Motor neuron (in vitro differentiated cells): ENCODE measurements around the gene ABL1. TPM values are rescaled to one million over a fixed set of nuclear protein-coding genes. Genes with fewer than 3 reads are reported as not detected.
"Not testable (repeated sequence)": the region's sequence is repeated elsewhere in the genome, so short reads cannot be mapped to it uniquely, and the experiment has no call there.

Source experiments
- ATAC-seq, 8 experiments: fragments of 200-7000 bp; cut with Tn5 transposase; replicated peaks in 6 of 8; 2 replicates each; pipeline ENCODE4 v1.8.0; 2021; ENCODE audit warnings: mild to moderate bottlenecking in 8 of 8, moderate library complexity in 8 of 8
- H3K27ac ChIP-seq, 2 donors: fragments of 250-450 bp; sonication (Bioruptor Pico); 2 replicates each; pipeline ENCODE4 v1.9.0; 2021; ENCODE audit warnings: antibody characterized with exemption in 2 of 2, mild to moderate bottlenecking in 2 of 2, moderate library complexity in 1 of 2
- H3K4me1 ChIP-seq, 2 donors: fragments of 250-450 bp; sonication (Bioruptor Pico); replicated peaks in 1 of 2; 2 replicates each; pipeline ENCODE4 v1.6.1; 2021; ENCODE audit warnings: antibody characterized with exemption in 2 of 2, mild to moderate bottlenecking in 2 of 2, moderate library complexity in 1 of 2
- H3K4me3 ChIP-seq, 5 donors: fragments of 250-450 bp; sonication (Bioruptor Pico); 2 replicates each; pipeline ENCODE4 v1.9.0; 2021; ENCODE audit warnings: antibody characterized with exemption in 5 of 5, mild to moderate bottlenecking in 5 of 5, moderate library complexity in 4 of 5
- WGBS, 10 experiments: fragments of 450-650 bp; shearing (Covaris generic); methylation state at CpG; one replicate each; pipeline ENCODE4 v1.0.0; 2022; 5-methylcytosine and 5-hydroxymethylcytosine counted together
- in situ Hi-C, 9 experiments: fragments of 400-800 bp; cut with MboI; loops; one replicate each; pipeline ENCODE4 v1.15.0; 2021; ENCODE audit warnings: low sequenced_read_pairs in 9 of 9, low pct_unique_long_range_greater_than_20kb in 2 of 9; ENCODE audit not compliant: unreplicated experiment in 9 of 9
- total RNA-seq, 8 experiments: library from RNA; unstranded; fragments of 300-600 nt; gene quantifications; 2 replicates each; pipeline versions ENCODE4 v1.2.3 to v1.2.4, GENCODE V29; 2022

The ABL1 gene
- total RNA-seq, 8 experiments from 2014 or later = 20.7 to 68.1 (median 33.2) TPM

- H3K4me1 ChIP-seq = peaks cover 41 to 44% of the 10 kb centered on the region in 2 donors
- peak overlapping the region in 1 of 2 donors; percentile 57 for H3K27ac ChIP-seq
- ATAC-seq = peak in 5 of 8 experiments; percentile 7 to 53 (median 28)
- H3K4me3 ChIP-seq = no peak overlapping the region
- in situ Hi-C loops = loop anchor here in 2 of 9 experiments (25.0 kb wide), 1 partner anchor 134 kb away; no protein-coding TSS in a partner anchor
- WGBS, 10 experiments = 4 to 72% (median 42%) methylated on average over 1 to 12 of the region's 12 CpGs
These were observed 11.6 kb downstream of the ABL1 start for GRCh38 chr9:130846487-130847305.

DNA sequence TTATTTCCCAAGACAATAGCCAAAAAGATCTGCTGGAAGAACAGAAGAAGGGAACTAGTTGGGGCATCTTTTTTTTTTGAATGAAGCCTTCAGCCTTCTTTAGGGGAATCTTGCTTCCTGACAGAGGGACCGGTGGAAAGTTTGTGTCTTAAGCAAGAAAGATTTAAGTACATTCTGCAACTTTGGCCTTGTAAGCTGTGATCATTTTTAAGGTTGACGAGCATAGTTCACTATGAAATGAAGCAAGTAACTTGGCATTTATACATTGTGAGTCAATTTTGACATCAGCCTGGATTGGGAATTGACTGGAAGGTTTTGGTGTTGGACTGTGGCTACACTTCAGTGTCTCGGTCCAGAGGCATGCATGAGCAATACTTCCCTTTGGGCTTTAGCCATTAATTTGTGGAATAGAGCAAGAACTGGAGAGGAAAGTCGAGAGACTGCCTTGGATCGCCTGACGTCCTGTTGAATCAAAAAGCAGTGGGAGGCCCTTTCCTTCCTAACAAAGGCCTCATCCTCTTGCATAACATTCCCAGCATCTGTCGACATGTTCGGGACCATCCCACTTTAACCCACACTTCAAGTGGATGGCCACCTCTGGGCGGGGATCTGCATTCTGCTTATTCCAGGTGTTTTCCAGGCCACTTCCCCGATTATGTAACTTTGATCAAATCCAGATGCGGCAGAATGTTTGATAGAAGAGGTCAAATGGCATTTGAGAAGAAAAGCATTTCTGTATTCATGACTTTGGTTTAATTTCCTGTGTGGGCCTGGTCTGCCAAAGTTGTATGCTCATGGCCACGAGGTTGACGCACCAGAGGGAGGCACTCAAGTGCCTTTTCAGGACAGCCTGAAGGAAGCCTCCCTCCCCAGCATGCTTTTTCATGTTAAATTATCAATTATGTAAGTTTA, 12.5 kb downstream of the ABL1 start:
- WGBS, 10 experiments = 5 to 43% (median 35%) methylated on average over 2 to 9 of the region's 13 CpGs; no CpG with 5 or more reads in 2 of the 10 experiments
- H3K27ac ChIP-seq = peak overlapping the region; percentile 49 to 61
- H3K4me1 ChIP-seq = peaks cover 33 to 35% of the 10 kb centered on the region in 2 donors
- H3K4me3 ChIP-seq = no peak overlapping the region
- in situ Hi-C loops = loop anchor here in 2 of 9 experiments (25.0 kb wide), 1 partner anchor 135 kb away; no protein-coding TSS in a partner anchor
- peak; percentile 47 to 83 (median 68) for ATAC-seq

- in situ Hi-C loops = loop anchor here in 2 of 9 experiments (25.0 kb wide), 1 partner anchor 136 kb away; no protein-coding TSS in a partner anchor
- ATAC-seq, H3K4me3 ChIP-seq: not testable (repeated sequence)
- Histone ChIP-seq H3K4me1 (peaks cover 26 to 27% of the 10 kb centered on the region in 2 donors), H3K27ac (peak overlapping the region in 1 of 2 donors; percentile 49)
- WGBS, 10 experiments = 98 to 100% (median 100%) methylated on average over 1 to 8 of the region's 8 CpGs; no CpG with 5 or more reads in 3 of the 10 experiments
These were observed 13.5 kb downstream of the ABL1 start for GRCh38 chr9:130848514-130848913.

GRCh38 chr9:130849356-130849755, 14.3 kb downstream of the ABL1 start:
- Histone ChIP-seq H3K27ac (peak overlapping the region; percentile 57 to 59), H3K4me3 (no peak overlapping the region)
- WGBS, 10 experiments = 50 to 100% (median 78%) methylated on average over 1 to 9 of the region's 9 CpGs; no CpG with 5 or more reads in 1 of the 10 experiments

GRCh38 chr9:130852801-130853200, 17.7 kb downstream of the ABL1 start:
- Histone ChIP-seq H3K27ac (no peak overlapping the region), H3K4me1 (peaks cover 4 to 14% of the 10 kb centered on the region in 2 donors), H3K4me3 (no peak overlapping the region)
- ATAC-seq = no peak
- in situ Hi-C loops = loop anchor here in 5 of 9 experiments (25.0 kb wide), 4 partner anchors 90 to 184 kb away; no protein-coding TSS in a partner anchor
- WGBS, 10 experiments = 7 to 94% (median 80%) methylated on average over 2 to 7 of the region's 7 CpGs; no CpG with 5 or more reads in 1 of the 10 experiments

More at GRCh38 chr9:130849356-130849755, 14.3 kb downstream of the ABL1 start:
- H3K4me1 ChIP-seq = peaks cover 26 to 27% of the 10 kb centered on the region in 2 donors
- ATAC-seq = no peak
- in situ Hi-C loops = loop anchor here in 2 of 9 experiments (25.0 kb wide), 1 partner anchor 137 kb away; no protein-coding TSS in a partner anchor

DNA sequence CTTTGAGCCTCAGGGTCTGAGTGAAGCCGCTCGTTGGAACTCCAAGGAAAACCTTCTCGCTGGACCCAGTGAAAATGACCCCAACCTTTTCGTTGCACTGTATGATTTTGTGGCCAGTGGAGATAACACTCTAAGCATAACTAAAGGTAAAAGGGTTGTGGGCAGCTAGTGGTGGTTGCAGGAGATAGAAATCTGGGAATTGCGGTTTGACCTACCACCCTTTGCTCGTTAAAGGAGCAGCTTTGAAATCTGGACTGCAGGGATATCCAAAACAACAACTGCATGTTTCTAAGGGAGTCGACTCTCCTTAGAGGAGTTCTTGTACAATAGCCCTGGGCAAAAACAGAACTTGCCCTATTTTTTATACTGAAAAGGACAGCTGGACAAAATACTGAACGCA, 19.0 kb downstream of the ABL1 start:
- peak in 2 of 8 experiments; percentile 50 to 54 for ATAC-seq
- Histone ChIP-seq H3K27ac (peak overlapping the region; percentile 25 to 67), H3K4me1 (peaks cover 0 to 22% of the 10 kb centered on the region in 2 donors), H3K4me3 (no peak overlapping the region)
- in situ Hi-C loops = loop anchor here in 5 of 9 experiments (25.0 kb wide), 4 partner anchors 92 to 183 kb away; no protein-coding TSS in a partner anchor
- 75 to 100% (median 90%) methylated on average over 1 to 8 of the region's 8 CpGs; no CpG with 5 or more reads in 2 of the 10 experiments for WGBS, 10 experiments

DNA sequence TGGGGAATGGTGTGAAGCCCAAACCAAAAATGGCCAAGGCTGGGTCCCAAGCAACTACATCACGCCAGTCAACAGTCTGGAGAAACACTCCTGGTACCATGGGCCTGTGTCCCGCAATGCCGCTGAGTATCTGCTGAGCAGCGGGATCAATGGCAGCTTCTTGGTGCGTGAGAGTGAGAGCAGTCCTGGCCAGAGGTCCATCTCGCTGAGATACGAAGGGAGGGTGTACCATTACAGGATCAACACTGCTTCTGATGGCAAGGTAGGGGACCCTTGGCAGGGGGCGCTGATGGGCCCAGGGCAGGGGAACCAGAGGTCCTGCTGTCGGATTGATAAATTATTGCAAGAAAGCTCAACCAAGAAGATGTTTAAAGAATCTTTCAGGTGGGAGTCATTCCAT, 19.8 kb downstream of the ABL1 start:
- in situ Hi-C loops = loop anchor here in 5 of 9 experiments (25.0 kb wide), 4 partner anchors 93 to 182 kb away; no protein-coding TSS in a partner anchor
- Histone ChIP-seq H3K27ac (peak overlapping the region; percentile 51 to 55), H3K4me1 (peaks cover 0 to 18% of the 10 kb centered on the region in 2 donors), H3K4me3 (no peak overlapping the region)
- no peak for ATAC-seq
- 80 to 100% (median 100%) methylated on average over 1 to 7 of the region's 9 CpGs; no CpG with 5 or more reads in 2 of the 10 experiments for WGBS, 10 experiments

GRCh38 chr9:130856474-130856873, 21.4 kb downstream of the ABL1 start:
- H3K4me1 ChIP-seq = peaks cover 0 to 18% of the 10 kb centered on the region in 2 donors
- 66 to 100% (median 91%) methylated on average over 1 to 8 of the region's 8 CpGs; no CpG with 5 or more reads in 2 of the 10 experiments for WGBS, 10 experiments
- in situ Hi-C loops = loop anchor here in 5 of 9 experiments (25.0 kb wide), 4 partner anchors 94 to 181 kb away; no protein-coding TSS in a partner anchor
- peak overlapping the region in 1 of 2 donors; percentile 39 for H3K27ac ChIP-seq
- no peak overlapping the region for H3K4me3 ChIP-seq
- ATAC-seq = no peak

DNA sequence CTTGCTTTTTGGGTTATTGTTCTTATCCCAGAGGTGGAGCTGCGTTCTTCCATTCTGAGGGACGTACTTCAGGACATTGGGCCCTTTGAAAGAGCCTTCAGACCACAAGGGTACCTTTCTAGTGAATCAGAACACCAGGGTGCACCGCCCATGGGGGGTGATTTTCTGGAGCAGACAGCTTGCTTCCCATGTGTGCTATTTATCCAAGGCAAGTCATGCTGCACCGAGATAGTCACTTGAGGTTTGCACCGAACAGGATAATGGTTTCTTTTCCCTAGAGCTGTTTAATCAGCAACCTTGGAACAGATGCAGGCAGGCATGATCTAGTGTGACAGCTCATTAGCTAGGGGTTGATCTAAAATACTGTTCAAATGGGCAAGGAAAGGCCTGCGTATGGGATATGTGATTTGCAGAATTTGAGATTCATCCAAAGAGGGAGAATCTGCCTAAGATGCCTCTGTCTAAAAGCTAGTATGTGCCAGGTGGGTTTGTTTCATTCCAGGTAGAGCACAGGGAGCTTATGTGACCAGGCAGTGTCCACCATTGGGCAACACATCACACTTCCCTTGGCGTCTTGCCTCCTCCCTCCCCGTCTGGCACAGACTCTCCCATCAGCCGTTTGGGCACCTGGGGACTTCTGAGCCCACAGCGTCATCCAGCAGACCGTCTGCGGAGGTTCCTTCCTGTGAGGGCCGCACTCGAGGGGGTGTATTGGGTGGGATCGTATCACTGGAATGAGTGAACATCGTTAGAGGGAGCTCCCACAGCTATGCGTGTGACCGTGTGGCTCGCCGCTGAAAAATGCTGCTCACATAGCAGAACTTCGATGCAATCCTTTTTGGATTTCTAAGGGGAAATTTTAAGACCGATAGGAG, 23.0 kb downstream of the ABL1 start:
- H3K27ac ChIP-seq = peak overlapping the region; percentile 50 to 65
- no peak overlapping the region for H3K4me3 ChIP-seq
- H3K4me1 ChIP-seq = peaks cover 0 to 18% of the 10 kb centered on the region in 2 donors
- 30 to 100% (median 67%) methylated on average over 1 to 18 of the region's 22 CpGs for WGBS, 10 experiments
- in situ Hi-C loops = loop anchor here in 5 of 9 experiments (25.0 kb wide), 4 partner anchors 96 to 179 kb away; no protein-coding TSS in a partner anchor
- peak in 3 of 8 experiments; percentile 16 to 42 (median 23) for ATAC-seq

DNA sequence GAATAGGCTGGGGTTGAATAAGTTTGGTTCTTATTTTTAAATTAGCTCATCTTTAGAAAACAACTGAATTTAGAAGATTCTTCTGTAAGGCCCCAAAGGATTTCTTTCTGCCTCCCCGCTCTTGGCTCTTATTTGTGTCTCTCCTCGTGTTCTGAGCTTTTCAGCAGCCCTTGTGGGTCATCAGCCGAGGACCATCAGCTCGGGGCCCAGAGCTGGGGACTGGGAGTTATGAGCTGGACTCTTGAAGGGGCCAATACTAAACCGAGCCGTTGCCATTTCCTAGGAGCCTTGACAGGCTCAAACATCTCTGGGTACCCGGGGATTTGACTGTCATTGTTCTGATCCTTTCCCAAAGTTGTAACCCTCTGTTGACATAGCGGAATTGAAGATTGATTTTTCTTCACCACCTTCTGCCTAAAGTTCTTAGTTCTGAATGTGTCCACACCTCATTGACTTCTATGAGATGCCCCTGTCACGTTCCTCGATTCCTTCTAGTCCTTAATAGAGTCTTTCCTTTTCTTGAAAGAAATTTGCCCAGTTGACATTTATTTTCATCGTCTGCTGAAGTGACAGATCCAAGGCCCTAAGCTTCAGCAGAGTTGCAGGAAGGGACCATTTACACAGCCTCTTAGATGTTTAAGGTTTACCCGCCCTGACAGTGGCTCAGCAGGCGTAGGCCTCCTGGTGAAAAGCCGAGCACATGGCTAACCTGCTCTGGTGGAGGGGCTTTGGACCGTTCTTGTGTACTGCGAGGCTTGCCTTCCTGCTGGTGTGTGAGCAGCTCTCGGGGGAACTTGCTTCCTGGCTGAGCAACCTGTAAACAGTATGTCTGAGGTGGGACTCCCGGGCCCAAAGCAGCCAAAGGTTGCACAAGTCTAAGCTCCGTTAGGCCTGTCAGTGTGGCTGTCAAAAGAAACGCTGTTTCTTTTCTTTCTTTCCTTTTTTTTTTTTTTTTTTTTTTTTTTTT, 24.0 kb downstream of the ABL1 start:
- H3K4me3 ChIP-seq = no peak overlapping the region
- WGBS, 10 experiments = 66 to 94% (median 83%) methylated on average over 2 to 13 of the region's 20 CpGs
- peak overlapping the region; percentile 47 to 50 for H3K27ac ChIP-seq

More for the DNA sequence above, 24.0 kb downstream of the ABL1 start:
- peaks cover 3 to 18% of the 10 kb centered on the region in 2 donors for H3K4me1 ChIP-seq
- ATAC-seq = no peak
- in situ Hi-C loops = loop anchor here in 5 of 9 experiments (25.0 kb wide), 4 partner anchors 97 to 178 kb away; no protein-coding TSS in a partner anchor
